Hypothalamus (tissue), 51 donors: ENCODE data around the gene COMMD8.
"Not testable (repeated sequence)": the region's sequence is repeated elsewhere in the genome, so short reads cannot be mapped to it uniquely, and the experiment has no call there.

Source experiments
- DNase-seq, 51 donors: peaks; one replicate each; lab custom pipeline; 2025; lab: John Stamatoyannopoulos, UW

The COMMD8 gene

DNA sequence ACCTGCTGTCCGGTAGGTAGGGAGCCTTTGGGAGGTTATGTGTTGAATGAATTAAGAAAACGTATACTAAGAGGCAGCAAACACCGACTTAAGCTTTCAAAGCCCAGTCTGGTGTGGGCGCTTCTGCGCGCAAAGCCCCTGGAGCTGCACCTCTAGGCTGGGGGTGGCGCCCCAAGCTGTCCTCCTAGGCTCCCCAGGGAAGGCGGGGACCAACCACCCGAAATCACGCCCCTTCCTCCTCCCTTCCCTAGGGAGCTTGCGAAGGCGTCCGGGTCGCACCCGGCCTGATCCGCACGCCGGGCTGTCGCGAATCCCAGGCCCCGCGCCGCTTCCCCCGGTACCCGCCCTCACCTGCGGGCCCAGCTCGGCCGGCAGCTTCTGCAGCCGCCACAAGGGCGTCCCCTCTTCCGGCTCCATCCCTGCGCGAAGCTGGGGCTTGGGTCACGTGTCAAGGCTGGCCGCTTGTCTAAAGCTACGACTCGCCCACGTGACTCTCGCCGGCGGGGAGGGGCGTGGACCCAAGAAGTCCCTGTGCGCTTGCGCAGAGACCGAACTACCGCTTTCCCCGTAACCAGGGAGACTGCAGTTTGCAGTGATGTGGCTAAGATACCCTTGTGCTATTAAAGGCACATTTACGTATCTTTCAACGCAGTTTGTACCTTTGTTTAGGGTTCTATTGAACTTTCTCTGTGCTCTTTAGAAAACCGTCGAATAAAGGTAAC, at the start of gene COMMD8:
COMMD8 (minus strand) TSS at position 468 of the 722 bp plus-strand sequence; CDS start at position 417, 51 bp downstream.
- peak; percentile 74 to 98 (median 94) for DNase-seq

DNA sequence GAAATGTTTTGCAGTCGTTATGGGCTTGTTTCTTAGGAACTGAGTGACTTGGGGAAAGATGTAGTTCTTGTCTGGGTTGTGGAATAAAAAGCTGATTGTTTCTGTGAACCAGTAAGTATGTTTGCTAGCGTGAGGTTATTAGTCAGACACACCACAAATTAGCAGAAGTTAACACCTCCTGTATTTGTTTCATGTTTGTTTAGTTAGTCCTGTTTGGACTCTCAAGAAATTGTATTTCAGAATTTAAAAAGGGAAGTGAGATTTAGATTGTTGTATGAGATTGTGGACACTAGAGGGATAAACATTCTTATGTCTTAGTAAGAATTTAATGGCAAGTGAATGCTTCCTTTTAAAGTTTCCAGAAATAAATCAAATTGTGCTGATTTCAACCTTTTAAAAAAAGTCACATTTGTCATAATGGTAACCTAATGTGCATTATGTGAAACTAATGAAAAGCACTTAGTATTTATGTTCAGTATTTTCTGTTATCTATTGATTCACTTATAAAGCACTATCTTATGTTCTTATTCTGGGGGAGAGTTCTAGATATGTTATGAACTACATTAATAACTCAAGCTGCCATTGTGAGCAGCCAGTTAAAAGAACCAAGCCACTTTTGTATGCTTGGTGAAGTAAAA, 47.1 kb upstream of the COMMD8 start:
- no peak for DNase-seq

DNA sequence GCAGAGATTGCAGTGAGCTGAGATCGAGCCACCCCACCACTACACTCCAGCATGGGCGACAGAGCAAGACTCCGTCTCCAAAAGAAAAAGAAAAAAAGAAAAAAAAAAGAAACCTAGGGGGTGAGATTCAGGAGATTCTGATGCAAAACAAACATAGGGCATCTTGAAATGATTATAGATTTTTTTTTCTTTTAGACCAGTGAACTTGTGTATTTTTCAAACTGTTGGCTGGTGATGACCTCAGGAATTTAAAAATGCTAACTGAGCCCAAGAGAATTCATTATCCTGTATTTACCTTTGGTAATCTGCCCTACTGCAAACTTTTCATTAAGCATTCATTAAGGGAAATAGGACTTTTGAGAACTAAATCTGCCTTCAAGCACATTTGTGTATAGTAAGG, 42.2 kb upstream of the COMMD8 start:
- DNase-seq: no peak

DNA sequence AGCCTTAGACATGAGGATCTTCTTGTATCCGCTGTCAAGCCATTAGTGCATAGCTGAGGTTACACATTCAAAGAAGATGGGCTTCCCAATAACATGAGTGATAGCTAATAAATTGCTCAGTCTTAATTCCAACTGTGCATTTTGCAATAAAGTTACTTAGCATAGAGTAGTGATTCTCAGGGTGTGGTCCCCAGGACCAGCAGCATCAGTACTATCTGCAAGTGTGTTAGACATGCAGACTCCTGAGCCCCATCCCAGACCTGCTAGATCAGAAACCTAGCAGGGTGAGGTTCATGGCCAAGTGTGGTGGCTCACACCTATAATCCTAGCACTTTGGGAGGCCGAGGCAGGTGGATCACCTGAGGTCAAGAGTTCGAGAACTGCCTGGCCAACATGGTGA, 41.6 kb upstream of the COMMD8 start:
- no peak for DNase-seq

DNA sequence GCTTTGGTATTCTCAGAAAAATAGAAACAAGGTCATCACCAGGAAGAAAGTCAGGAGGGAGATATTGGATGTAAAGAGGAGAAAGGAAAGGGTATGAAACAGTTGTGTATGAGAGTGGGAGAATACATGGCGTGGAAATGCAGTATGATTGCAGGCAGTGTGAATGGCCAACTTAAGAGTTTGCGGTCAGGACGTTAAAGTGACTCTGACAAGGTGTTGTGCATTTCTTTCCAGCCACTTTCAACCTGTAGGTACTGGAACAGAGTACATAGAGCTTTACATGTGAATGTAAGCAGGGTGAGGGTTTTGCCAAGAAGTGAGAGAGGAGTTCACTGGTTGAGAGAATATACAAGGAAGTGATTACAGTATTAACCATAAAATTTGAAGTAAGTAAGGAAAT, 37.3 kb upstream of the COMMD8 start:
- no peak for DNase-seq

DNA sequence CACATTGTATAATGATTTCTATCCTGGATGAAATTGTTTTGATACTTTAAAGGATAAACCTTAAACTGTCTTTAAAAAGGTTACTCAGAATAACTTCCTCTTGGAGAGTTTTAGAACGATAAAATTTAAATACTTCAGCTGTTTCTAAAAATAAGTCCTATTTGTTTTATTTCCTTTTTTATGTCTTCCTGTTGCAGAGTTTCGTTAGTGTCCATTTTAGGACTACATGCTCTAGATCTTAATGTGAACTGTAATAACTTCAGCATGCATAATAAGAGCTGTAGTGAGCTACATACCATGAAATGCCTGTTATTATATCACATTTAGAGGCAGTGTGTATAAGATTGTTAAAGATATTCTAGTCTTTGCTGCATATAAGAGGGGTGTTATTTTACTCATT, 36.2 kb upstream of the COMMD8 start:
- DNase-seq: no peak

DNA sequence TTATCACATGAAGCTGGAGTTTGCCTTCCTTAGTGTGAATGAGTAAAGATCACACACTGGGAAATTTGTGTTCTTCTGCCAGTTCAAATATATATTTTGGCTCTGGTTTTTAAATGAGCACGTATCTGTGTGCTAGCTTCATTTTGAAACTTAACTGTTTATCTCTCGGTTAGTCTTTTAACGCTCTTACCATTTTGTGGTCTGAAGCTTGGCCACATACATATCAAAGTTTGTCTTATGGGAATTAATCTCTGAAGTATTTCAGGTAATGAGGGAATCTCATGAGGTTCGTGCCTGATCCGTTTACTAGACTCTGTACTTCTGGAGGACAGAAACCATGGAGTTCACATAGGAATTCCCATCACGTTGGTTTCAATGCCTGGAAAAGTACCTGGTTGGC, 35.4 kb upstream of the COMMD8 start:
- no peak for DNase-seq

DNA sequence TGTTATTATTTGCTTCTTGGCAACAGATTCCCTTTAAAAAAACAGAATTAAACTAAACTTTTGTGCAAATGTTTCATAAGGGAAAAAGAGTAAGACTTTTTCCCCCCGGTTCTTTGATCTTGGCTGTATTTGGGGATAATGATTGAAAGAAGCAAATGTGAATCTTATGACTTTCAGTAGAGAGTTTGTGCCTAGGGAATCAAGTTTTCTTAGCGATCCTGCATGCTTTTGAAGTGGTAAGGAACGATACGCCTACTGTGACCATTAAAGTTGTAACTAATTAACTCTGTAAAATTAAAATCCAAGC, 30.6 kb upstream of the COMMD8 start:
- DNase-seq: no peak

DNA sequence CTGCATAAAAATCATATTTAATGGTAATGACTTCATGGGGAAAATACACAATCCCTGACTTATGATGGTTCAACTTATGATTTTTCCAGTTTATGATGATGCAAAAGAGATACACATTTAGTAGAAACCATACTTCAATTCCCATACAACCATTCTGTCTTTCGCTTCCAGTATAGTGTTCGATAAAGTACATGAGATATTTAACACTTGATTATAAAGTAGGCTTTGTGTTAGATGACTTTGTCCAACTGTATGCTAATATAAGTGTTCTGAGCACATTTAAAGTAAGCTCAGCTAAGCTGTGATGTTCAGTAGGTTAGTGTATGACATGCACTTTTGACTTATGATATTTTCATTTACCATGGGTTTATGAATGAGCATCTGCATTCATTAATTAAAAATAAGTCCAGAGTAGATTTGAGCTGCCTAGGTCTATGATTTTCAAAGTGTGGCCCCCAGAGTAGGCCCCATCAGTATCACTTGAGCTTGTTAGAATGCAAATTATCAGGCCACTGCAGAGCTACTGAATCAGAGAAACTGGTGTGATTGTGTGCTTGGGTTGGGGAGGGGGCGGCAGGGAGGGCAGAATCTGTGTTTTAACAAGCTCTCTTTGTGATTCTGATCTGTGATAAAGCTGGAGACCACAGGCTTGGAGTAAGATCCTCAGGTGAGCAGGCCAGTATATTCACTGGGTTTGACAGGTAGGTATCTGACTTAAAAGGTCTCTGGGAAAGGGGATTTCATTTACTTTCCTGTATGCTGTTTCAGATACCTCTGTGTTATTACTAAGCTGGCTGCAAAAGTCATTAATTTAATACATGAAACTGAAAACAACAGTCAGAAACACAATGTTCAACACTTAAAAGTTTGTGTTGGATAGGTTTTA, 30.0 kb upstream of the COMMD8 start:
- no peak for DNase-seq

DNA sequence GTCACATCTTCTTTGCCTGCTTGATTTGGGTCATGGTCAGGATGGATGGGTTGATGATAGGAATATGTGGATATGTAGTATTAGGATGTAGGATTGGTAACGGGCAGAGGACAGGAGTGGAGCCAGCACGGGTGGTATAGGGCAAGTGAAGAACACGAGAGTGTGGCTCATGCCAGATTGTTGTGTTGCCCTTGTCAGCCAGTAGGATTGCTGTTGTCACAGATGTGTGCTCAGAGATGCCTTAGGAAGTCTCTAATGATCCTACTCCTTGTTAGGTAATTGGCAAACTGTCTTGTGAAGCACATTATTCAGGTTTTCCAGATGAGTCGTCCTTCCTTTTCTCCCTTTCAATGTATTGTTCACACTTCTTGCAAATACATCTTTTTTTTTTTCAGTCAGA, 27.0 kb upstream of the COMMD8 start:
- peak in 1 of 51 donors; percentile 2 for DNase-seq

DNA sequence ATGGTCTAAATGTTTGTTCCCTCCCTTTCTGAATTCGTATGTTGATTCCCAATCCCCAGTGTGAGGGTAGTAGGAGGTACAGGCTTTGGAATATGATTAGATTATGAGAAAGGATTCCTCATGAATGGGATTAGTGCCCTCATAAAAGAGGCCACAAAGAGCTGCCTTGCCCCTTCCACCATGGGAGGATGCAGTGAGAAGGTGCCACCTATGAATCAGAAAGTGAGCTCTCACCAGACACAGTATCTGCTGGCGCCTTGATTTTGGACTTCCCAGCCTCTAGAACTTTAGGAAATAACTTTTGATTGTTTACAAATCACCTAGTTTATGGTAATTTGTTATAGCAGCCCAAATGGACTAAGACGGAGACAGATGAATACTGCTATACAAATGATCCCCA, 25.2 kb upstream of the COMMD8 start:
- no peak for DNase-seq

DNA sequence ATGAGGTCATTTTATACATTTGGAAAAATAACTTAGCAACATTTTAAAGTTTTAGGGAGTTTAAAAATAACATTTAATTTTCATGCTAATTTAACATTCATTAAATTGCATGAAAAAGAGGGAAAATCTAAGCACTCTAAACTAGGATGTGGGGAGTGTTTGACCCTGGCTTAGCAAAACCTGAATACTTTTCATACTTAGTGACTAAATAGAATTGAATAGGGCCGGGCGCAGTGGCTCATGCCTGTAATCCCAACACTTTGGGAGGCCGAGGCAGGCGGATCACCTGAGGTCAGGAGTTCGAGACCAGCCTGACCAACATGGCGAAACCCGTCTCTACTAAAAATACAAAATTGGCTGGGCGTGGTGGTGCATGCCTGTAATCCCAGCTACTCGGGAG, 23.2 kb upstream of the COMMD8 start:
- DNase-seq: not testable (repeated sequence)

DNA sequence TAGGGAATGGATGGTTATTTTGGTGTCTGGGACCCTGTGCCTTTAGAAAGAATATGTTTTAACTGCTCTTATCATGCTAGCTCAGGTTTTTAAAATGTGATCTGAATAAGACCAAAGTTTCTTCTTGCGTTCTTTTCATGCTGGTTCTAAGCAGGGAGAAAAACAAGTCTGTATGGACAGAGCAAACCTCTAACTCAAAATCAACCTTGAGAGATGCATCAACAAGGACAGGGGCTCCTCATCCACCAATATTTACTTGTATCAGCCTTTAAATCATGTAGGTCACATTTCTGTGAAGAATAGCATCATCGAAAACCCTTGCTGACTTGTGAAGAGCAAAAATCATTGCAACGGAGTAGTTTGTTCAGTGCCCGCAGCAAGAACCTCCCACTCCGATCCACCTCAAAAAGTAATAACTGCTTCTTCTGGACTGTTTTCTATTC, 22.8 kb upstream of the COMMD8 start:
- peak in 3 of 51 donors; percentile 4 to 48 (median 40) for DNase-seq

DNA sequence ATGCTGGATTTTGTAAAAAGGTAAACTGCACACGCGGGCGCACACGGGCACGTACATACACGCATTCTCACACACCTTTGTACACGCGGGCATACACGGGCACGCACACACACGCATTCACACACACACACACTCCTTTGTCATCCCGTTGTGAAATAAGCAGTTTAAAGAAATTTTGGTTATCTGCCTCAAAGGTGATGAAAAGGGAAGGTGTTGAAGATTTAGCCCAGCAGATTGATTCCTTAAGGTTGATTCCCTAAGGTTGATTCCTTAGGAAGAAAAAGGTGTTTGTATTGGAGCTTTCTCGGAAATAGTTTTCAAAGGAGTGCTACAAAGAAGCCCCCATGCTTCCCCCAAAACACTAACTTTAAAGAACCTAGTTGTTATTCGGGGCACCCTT, 22.3 kb upstream of the COMMD8 start:
- DNase-seq: peak in 1 of 51 donors; percentile 55

DNA sequence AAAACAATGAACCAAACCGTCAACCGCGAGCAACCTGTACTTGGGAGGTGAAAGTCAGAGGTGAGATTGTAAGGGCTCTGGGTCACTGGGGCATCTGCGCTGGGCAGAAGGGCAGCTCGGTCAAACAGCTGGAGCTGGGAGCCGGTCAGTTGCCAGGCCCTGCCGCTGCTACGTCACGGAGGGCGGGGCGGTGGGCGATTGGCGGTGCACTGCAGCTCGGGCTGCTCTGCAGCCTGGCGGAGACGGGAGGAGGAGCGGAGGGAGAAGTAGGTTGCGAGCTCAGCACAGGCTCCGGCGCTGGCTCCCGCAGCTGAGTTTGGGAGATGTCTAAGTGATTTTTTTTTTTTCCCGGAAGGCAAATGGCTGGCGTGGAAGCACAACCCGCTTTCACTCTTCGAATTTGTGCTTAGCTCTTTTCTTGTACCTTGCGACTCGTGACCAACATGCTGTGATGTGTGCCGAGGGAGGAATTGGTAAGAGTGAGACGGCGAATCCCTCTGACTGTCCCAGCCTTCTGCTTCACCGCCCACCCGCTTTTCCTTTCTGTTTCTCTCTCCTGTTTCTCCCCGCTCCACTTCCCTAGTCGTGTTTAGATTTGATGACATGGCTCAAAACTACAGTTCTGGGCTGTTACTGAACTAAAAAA, 21.7 kb upstream of the COMMD8 start, which contains the start of gene ATP10D:
ATP10D (plus strand) TSS at position 229 of the 646 bp plus-strand sequence. CDS start 27,266 bp downstream, outside the sequence.
- peak; percentile 43 to 97 (median 91) for DNase-seq

DNA sequence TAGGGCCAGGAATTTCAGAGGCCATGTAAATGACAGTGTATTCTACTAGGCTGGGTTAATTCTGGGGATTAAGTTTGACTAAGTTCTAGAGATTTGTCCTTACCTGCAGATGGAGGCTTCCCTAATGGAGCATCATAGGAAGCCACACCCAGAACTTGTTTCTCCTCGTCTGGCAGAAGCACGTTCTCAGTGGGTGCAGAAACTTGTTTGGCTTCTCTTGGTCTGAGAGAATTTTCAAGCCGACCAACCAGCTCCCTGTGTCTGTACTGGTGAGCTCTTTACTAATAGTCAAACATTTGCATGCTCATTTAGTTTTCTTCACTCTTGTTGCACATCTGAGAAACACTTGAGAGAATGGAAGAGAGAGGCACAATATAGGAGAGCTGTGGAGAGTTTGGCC, 20.7 kb upstream of the COMMD8 start:
- no peak for DNase-seq

DNA sequence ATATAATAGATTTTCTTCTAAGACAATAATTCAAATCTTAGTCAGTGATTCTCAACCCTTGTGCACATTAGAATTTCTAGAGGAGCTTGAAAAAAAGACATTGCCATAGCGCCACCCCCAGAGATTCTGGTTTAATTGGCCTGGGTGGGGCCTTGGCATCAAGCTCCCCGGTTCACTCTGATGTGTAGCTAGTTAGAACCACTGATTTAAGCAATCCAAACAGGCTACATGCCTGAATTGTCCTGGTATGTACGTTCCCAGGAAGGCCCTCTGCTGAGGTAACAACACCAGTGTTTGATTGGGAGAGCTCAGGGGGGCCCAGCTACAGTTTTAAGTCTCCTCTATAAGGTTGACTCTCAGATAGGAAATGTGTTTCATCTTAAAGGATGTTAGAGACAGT, 20.2 kb upstream of the COMMD8 start:
- DNase-seq: peak in 1 of 51 donors; percentile 38

DNA sequence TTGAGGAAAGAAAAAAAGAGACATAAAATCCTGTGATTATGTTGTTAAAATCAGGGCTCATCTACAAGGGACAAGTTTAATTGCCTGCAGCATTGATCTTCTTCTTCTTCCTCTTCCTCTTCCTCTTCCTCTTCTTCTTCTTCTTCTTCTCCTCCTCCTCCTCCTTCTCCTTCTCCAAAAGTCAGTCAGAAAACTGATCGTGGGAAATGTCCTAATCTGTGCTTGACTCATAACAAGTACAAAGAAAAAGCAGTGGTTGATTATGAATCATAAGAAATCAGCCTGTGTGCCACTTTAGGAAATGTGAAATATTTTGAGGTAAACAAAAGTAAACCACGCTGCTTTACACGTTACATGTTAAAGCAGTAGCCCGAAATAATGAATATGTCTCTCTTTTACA, 18.8 kb upstream of the COMMD8 start:
- no peak for DNase-seq

DNA sequence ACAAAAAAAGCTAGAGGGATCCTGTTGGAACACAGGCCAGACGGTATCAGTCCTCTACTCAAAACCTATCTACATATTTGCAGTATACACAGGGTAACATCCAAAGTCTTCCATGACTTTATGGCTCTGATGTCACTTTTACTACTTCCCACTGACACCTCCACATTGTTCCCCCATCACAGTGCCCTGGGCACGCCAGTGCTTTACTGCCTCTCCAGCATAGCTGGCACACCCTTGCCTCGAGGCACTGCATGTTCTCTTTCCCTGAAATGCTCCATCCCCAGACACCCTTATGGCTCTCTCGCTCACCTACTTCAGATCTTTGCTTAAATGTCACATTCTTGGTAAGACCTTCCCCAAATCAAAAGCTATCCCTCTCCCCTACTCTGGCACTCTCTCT, 15.3 kb upstream of the COMMD8 start:
- DNase-seq: no peak

DNA sequence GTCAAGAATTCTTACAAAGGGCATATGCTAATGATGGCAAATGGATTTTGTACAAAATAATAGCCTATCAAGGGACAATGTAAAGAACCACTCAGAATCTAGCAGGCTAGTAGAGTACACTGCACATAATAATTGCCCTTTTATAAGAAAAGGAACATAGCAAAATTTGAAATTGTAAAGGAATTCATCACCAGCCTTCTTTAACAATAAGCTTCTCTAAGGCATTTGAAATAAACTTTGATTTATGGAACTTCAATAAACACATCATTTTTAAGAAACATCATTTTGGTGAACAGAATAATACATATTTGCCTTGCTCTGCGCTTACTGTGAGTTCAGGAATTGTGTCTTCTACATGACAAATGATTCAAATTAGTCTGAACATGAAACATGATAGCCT, 11.9 kb upstream of the COMMD8 start:
- no peak for DNase-seq

DNA sequence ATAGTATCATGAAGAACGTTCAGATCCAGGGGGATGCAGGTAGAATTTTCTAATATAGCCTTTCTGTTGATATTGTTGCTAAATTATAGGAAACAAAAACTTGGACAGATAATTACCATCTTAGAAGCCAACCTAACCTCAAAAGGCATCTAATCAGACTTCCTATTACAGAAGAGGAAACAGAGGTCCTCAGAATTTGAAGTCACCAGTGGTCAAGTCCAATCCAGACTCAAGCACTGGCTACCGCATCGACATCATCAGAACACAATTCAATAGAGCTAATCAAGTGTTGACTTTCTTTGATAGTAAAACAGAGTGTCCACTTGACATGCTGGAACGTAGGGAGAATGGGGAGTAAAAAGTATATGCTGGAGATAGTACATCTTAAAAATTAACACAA, 11.3 kb upstream of the COMMD8 start:
- no peak for DNase-seq
